Measurements from ENCODE around the gene CNR1.
A peak's percentile ranks its signal among the peaks of the same experiment; 100 is the strongest.

The CNR1 gene

DNA sequence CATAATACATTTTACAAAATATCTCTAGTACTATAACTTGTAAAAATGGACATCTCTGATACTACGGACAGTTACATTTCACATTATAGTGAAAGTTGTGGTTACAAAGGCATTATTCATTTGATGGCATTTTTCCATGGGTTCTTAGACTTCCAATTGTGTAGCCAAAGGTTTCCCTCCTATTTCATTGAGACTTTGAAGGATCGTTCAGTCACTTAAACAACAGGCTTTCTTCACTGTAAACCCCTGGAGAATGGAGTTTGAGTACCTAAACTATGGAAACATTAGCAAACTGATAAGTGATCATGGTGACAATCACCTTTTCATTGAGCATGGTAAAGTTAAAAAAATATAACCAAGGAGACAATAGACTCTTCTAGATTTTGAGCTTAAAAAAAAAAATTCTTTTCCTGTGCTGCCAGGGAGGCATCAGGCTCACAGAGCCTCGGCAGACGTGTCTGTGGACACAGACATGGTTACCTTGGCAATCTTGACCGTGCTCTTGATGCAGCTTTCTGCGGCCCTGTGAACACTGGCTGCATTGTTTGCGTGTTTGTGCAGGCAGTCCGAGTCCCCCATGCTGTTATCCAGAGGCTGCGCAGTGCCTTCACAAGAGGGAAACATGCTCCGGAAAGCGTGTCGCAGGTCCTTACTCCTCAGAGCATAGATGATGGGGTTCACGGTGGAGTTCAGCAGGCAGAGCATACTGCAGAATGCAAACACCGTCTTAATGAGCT lies 22.6 kb downstream of the CNR1 start:
- no peak for DNase-seq

GRCh38 chr6:88142297-88142668 lies 23.9 kb downstream of the CNR1 start:
- DNase-seq: no peak

DNA sequence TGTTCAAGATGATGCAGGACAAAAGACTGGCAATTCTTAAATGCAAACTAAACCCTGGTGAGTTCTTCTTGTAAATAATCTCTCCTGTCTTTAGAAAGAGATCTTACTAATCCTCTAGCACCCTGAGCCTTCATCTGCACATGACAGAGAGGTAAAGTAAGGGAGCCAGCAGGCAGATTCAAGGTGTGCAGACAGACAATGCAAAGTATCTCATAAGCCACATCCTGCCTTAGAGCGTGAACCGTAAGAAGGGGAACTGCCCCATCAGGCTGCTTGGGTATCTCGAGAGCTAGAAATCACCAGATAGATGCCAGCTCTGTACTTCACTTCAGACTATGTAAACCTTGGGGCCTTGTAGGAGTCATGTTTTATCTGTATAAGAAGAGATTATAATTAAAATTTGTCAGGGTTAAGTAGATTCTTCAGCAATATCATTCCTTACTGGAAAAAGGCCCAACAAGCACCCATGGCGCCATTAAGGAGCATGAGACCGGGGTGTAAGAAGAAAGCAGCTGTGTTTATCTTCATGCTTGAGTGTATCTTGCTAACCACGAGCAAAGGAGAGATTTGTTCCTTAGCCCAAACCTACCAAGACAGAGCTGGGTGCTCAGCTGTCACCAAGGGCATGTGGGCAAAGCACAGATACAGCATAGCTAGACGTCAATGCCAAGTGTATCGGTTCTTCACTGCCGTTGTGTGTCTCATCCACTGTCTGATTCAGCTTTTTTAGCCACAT lies 24.4 kb downstream of the CNR1 start:
- no peak for DNase-seq

- DNase-seq: no peak
These were observed 28.2 kb downstream of the CNR1 start for GRCh38 chr6:88137915-88138314.

DNA sequence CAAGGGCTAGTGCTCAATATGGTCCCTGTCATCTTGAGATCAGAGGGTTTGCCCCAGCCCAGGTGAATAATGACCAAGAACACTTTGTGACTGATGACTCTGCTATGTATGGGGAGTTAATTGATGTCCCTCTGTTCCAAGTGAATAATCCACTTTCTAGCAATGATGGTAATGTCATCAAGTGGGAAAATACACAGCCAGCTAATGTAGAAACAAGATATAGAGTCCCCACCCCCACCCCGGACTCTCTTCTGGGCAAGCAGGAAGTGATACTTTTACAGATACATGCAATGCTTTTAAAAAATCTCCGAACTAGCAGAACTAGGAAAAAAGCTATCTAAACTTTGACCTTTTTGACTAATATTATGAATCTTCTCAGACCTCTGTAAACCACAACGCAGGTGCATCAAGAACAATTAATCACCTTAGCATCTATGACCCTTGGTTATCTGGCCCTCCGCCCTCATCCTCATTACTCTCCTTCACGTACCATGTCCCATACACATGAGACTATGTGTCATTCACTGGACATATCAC lies 30.5 kb downstream of the CNR1 start:
- no peak for DNase-seq

GRCh38 chr6:88134575-88134974 lies 31.6 kb downstream of the CNR1 start:
- no peak for DNase-seq

GRCh38 chr6:88133718-88134117 lies 32.4 kb downstream of the CNR1 start:
- no peak for DNase-seq

- no peak for DNase-seq
These were observed 41.1 kb downstream of the CNR1 start for GRCh38 chr6:88124925-88125557.

GRCh38 chr6:88120635-88121034 lies 45.5 kb downstream of the CNR1 start:
- no peak for DNase-seq

GRCh38 chr6:88119769-88120168 lies 46.4 kb downstream of the CNR1 start:
- DNase-seq: peak; percentile 13

GRCh38 chr6:88116276-88116675 lies 49.9 kb downstream of the CNR1 start:
- no peak for DNase-seq

DNA sequence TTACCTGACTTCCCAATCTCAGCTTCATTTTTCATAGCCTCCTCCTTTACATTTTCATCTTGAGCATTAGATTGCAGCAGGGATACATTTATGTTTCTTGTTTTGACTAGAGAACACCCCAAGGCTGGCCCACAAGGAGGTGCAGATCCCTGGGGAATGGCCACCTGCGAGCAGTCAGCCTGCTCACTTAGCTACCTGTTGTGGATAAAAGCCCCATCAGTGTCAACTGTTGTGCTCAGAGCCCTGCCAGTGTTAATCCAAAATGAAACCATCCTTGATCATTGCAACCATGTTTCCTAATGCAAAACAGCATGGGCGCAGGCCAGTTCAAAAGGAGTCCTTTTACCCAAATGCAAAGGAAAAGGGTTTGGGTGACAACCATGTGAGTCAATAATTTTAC lies 50.8 kb downstream of the CNR1 start:
- no peak for DNase-seq

GRCh38 chr6:88114838-88115237 lies 51.3 kb downstream of the CNR1 start:
- no peak for DNase-seq

DNA sequence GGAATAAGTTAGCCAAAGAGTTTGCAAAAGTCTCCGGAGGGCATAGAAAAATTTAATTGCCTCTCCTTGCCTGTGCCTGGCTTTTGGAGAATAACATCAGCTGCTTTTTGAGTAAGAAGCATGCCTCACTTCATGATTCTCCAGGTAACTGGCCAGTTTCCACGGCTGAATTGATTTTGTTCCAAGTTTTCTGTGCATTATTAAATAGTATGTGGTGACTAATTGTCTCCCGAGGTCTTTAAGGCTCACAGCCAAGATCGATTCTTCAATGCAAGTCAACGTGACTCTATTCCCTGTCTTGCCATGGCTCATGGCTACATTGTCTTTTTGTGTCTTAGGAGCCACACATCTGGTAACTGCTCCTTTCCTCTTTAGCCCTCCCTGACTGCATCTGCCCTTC lies 54.2 kb downstream of the CNR1 start:
- DNase-seq: no peak

DNA sequence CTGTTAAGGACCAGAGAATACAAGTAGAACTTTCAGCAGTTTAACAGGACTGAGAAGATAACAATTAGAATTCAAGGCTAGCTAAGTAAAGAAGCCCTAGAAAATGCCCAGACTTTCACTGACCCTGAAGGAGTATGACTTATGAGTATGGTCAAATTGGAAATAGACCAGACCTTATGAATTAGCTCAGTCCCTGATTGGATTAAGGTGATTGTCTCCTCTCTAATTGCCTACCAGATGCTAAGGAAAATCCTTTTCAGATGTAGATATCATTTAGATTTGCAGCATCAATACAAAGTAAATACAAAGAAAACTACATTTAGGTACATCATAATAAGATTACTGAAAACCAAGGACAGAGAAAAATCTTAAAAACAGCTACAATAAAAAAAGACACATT lies 58.9 kb downstream of the CNR1 start:
- no peak for DNase-seq

DNA sequence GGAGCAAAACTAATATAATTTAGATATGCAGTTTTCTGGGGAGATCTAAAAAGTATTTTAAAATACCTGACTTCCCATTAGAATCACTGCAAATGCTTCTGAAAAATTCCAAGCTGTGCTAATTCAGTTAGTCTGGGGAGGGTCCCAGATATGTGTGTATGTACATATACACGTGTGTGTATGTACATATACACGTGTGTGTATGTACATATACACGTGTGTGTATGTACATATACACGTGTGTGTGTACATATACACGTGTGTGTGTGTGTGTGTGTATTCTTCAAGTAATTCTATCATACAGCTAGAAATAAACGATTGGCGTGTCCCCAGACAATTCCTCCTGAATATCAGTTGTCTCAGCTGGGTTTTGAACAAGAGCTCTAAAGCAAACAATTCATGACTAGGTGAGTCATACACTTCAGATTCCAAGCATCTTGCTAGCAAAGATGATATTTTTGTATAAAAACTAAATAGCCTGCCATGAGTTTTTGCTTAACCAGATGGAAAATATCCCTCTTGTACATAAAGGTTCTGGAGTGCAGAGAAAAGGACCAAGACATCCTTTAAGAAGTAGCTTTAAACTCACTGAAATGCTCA lies 60.3 kb downstream of the CNR1 start:
- DNase-seq: no peak
